Breast epithelium (tissue), 4 donors: ENCODE data around the gene SQOR. TPM values are rescaled to one million over a fixed set of nuclear protein-coding genes. Genes with fewer than 3 reads are reported as not detected.
A peak's percentile ranks its signal among the peaks of the same experiment; 100 is the strongest.

Experiments
- DNase-seq, 2 donors: peaks; one replicate each; pipeline ENCODE4 v3.0.0-alpha.2; 2019; ENCODE audit warnings: low spot score in 2 of 2
- H3K27ac ChIP-seq, 2 donors: fragments of 200-600 bp; sonication (generic) in 1 of 2; one replicate each; pipeline ENCODE4 v1.5.1; 2016 to 2019; ENCODE audit warnings: mild to moderate bottlenecking in 1 of 2
- H3K27me3 ChIP-seq, 2 donors: fragments of 200-600 bp; sonication (generic) in 1 of 2; one replicate each; pipeline versions ENCODE4 v1.5.1 to v1.6.0; 2017 to 2019; ENCODE audit warnings: control low read depth in 1 of 2, mild to moderate bottlenecking in 1 of 2
- H3K36me3 ChIP-seq: fragments of 200-600 bp; one replicate; pipeline ENCODE4 v1.5.1; 2019
- H3K4me1 ChIP-seq, 2 donors: fragments of 200-600 bp; sonication (generic); one replicate each; pipeline ENCODE4 v1.5.1; 2016 to 2019; ENCODE audit warnings: control low read depth in 1 of 2
- H3K4me3 ChIP-seq, 3 donors: fragments of 200-600 bp; sonication (generic); 1 replicate in 2 of 3; 2 replicates in 1 of 3; pipeline ENCODE4 v1.5.1; 2016 to 2019; ENCODE audit warnings: mild to moderate bottlenecking in 3 of 3, moderate library complexity in 2 of 3
- H3K9me3 ChIP-seq, 2 donors: fragments of 200-600 bp; sonication (generic) in 1 of 2; one replicate each; pipeline ENCODE4 v1.5.1; 2016 to 2019; ENCODE audit warnings: control low read depth in 1 of 2
- CTCF ChIP-seq, 3 donors: fragments of 450-650 bp; IDR thresholded peaks; one replicate each; pipeline ENCODE4 v1.5.1; 2016 to 2017; ENCODE audit warnings: antibody characterized with exemption in 3 of 3, mild to moderate bottlenecking in 3 of 3, moderate library complexity in 3 of 3
- POLR2A ChIP-seq: fragments of 450-650 bp; IDR thresholded peaks from one replicate; pipeline ENCODE4 v1.6.1; 2016; ENCODE audit warnings: antibody characterized with exemption, mild to moderate bottlenecking, moderate library complexity
- POLR2AphosphoS5 ChIP-seq, 3 donors: sonication (generic); formaldehyde crosslinking; IDR thresholded peaks; one replicate each; pipeline ENCODE4 v1.6.1; 2017; ENCODE audit warnings: antibody characterized with exemption in 3 of 3
- intact Hi-C: fragments of 100-400 bp; cut with DNase I; formaldehyde crosslinking; loops from one replicate; pipeline ENCODE4 v1.15.1; 2023; ENCODE audit warnings: low total_unique reads
- total RNA-seq, 3 donors: library from RNA; depleted of rRNA; stranded (reverse); fragments of >200 nt; gene quantifications; one replicate each; pipeline ENCODE4 v1.1.0, GENCODE V29; 2016

SQOR gene
- total RNA-seq, 3 donors from 2014 or later = 60.3 to 91.1 (median 71.2) TPM

- Histone ChIP-seq H3K36me3 (no peaks in the 10 kb centered on the region), H3K9me3 (no peaks in the 10 kb centered on the region), H3K27ac (no peak overlapping the region), H3K27me3 (no peaks in the 10 kb centered on the region), H3K4me1 (peaks cover 0 to 4% of the 10 kb centered on the region in 2 donors), H3K4me3 (no peak overlapping the region)
- no peak for TF ChIP-seq POLR2A
- TF ChIP-seq CTCF (IDR thresholded peaks at IDR 0.05) = no peak
- no peak for DNase-seq
- intact Hi-C loops = no loop called here
Observed at GRCh38 chr15:45657764-45658545, 23.1 kb downstream of the SQOR start.

GRCh38 chr15:45660231-45660979, 25.6 kb downstream of the SQOR start:
- H3K4me3 ChIP-seq = no peak overlapping the region
- TF ChIP-seq POLR2AphosphoS5 (IDR thresholded peaks at IDR 0.05) (no peak), POLR2A (no peak), CTCF (IDR thresholded peaks at IDR 0.05) (no peak)
- H3K27me3 ChIP-seq = no peaks in the 10 kb centered on the region
- DNase-seq = peak; percentile 68
- intact Hi-C loops = no loop called here
- H3K4me1 ChIP-seq = peaks cover 0 to 4% of the 10 kb centered on the region in 2 donors
- no peaks in the 10 kb centered on the region for H3K9me3 ChIP-seq
- peak overlapping the region; percentile 59 to 64 for H3K27ac ChIP-seq
- no peaks in the 10 kb centered on the region for H3K36me3 ChIP-seq

- Histone ChIP-seq H3K27me3 (no peaks in the 10 kb centered on the region), H3K27ac (no peak overlapping the region), H3K9me3 (no peaks in the 10 kb centered on the region), H3K36me3 (no peaks in the 10 kb centered on the region), H3K4me3 (no peak overlapping the region), H3K4me1 (peaks cover 0 to 4% of the 10 kb centered on the region in 2 donors)
- intact Hi-C loops = no loop called here
- DNase-seq = no peak
- TF ChIP-seq CTCF (IDR thresholded peaks at IDR 0.05) (no peak), POLR2AphosphoS5 (IDR thresholded peaks at IDR 0.05) (no peak), POLR2A (no peak)
Observed at GRCh38 chr15:45662375-45662774, 27.5 kb downstream of the SQOR start.

- peaks cover 0 to 4% of the 10 kb centered on the region in 2 donors for H3K4me1 ChIP-seq
- no peaks in the 10 kb centered on the region for H3K9me3 ChIP-seq
- no peak overlapping the region for H3K4me3 ChIP-seq
- intact Hi-C loops = no loop called here
- no peak overlapping the region for H3K27ac ChIP-seq
- no peak for DNase-seq
- no peaks in the 10 kb centered on the region for H3K27me3 ChIP-seq
- TF ChIP-seq POLR2A = no peak
- no peak for TF ChIP-seq CTCF (IDR thresholded peaks at IDR 0.05)
- no peak for TF ChIP-seq POLR2AphosphoS5 (IDR thresholded peaks at IDR 0.05)
- H3K36me3 ChIP-seq = no peaks in the 10 kb centered on the region
Observed at GRCh38 chr15:45664451-45664850, 29.6 kb downstream of the SQOR start.

- no peaks in the 10 kb centered on the region for H3K9me3 ChIP-seq
- no peak for TF ChIP-seq POLR2AphosphoS5 (IDR thresholded peaks at IDR 0.05)
- no peak for TF ChIP-seq POLR2A
- TF ChIP-seq CTCF (IDR thresholded peaks at IDR 0.05) = no peak
- DNase-seq = no peak
- H3K4me1 ChIP-seq = peaks cover 0 to 4% of the 10 kb centered on the region in 2 donors
- H3K4me3 ChIP-seq = no peak overlapping the region
- H3K27ac ChIP-seq = no peak overlapping the region
- intact Hi-C loops = no loop called here
- H3K27me3 ChIP-seq = no peaks in the 10 kb centered on the region
- H3K36me3 ChIP-seq = no peaks in the 10 kb centered on the region
Observed at GRCh38 chr15:45665261-45665660, 30.4 kb downstream of the SQOR start.
